Jurkat, Clone E6-1 (cell line): ENCODE data around the gene CPAMD8.
A peak's percentile ranks its signal among the peaks of the same experiment; 100 is the strongest.
"Not testable (repeated sequence)": the region's sequence is repeated elsewhere in the genome, so short reads cannot be mapped to it uniquely, and the experiment has no call there.

Experiments
- DNase-seq: peaks from one replicate; pipeline ENCODE4 v3.0.0-alpha.2; 2011; ENCODE audit warnings: low read depth, low spot score
- H3K4me3 ChIP-seq: 2 replicates; pipeline ENCODE4 v1.5.1; 2011; ENCODE audit warnings: mild to moderate bottlenecking, low read length, control low read depth, moderate library complexity

The CPAMD8 gene

DNA sequence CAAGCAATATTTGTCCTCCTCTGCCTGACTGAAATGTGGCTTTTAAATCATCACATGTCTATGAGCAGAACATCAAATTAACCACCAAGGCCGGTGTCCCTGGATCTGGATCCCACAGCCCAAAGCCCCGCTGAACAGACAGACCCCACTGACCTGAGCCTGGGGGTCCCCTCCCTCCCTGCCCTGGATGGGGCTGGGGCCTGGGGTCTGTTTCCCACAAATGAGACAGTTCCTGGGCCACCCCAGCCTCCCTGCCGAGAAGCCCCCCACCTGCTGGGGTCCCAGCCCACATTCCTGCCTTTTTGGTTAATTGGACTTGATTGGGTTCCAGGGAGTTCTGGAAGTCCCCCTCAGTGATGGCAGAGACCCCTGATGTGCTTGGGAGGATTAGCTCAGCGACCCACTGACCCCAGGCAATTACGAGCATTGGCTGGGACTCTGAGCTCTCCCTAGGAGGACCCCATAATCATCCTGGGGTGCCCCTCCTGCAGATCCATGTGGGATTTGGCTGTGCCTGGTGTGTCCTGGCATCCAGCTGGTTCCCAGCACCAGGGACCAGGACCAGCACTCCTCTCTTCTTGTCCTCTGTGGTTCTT lies 19.4 kb upstream of the CPAMD8 start:
- no peak overlapping the region for H3K4me3 ChIP-seq
- no peak for DNase-seq

DNA sequence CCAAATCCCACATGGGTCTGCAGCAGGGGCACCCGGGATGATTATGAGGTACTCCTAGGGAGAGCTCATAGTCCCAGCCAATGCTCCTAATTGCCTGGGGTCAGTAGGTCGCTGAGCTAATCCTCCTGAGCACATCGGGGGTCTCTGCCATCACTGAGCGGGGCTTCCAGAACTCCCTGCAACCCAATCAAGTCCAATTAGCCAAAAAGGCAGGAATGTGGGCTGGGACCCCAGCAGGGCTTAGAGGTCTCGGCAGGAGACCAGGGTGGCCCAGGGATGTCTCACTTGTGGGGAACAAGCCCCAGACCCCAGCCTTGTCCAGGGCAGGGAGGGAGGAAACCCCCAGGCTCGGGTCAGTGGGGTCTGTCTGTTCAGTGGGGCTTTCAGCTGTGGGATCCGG lies 17.1 kb upstream of the CPAMD8 start:
- no peak for DNase-seq

DNA sequence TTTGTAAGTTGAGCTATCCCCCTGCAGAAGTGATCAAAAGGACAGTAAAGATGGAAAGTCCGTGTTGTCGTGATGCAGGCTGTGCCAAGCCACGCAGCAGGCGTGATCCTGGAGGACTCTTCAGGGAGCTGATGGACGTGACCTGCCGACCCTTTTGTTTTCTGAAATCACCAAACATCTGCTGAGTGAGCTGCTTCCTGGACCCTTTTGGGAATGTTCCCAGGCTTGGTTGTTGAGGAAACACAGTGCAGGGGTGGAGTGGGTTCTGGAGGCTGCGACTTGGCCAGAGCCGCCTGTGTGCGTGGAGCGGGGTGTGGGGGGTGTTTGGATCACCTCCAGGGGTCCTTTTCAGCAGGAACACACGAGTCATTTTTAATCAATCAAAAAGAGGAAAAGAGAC lies 15.4 kb upstream of the CPAMD8 start:
- H3K4me3 ChIP-seq = no peak overlapping the region
- no peak for DNase-seq

More for the DNA sequence above, 17.1 kb upstream of the CPAMD8 start:
- H3K4me3 ChIP-seq = no peak overlapping the region

DNA sequence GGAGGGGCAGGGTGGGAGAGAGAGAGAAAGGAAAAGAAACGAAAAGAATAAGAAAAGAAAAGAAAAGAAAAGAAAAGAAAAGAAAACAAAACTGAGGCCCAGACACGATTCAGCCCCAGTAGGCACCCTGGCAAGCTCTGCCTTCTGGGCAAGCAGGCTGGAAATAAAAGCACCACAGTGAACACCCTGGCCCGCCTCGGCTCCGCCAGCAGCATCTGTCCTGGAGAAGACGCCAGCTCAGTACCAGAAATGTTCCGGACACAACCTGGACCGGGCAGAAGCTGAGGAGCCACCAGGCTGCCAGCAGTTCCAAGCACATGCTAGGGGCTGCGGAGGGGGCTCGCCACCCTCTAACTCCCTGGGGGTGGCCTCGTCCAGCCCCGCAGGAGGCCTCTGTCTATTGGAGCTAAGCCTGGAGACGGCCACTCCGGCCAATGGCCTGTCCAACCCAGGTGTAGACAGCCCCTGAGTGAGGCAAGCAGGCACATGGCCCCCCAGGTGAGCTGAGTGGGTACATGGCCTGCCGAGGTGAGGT lies 11.4 kb upstream of the CPAMD8 start:
- DNase-seq = no peak
- H3K4me3 ChIP-seq = no peak overlapping the region

GRCh38 chr19:17037184-17037583 lies 10.6 kb upstream of the CPAMD8 start:
- DNase-seq = no peak

GRCh38 chr19:17036640-17037039 lies 10.0 kb upstream of the CPAMD8 start:
- no peak for DNase-seq

More at GRCh38 chr19:17037184-17037583, 10.6 kb upstream of the CPAMD8 start:
- H3K4me3 ChIP-seq = no peak overlapping the region

DNA sequence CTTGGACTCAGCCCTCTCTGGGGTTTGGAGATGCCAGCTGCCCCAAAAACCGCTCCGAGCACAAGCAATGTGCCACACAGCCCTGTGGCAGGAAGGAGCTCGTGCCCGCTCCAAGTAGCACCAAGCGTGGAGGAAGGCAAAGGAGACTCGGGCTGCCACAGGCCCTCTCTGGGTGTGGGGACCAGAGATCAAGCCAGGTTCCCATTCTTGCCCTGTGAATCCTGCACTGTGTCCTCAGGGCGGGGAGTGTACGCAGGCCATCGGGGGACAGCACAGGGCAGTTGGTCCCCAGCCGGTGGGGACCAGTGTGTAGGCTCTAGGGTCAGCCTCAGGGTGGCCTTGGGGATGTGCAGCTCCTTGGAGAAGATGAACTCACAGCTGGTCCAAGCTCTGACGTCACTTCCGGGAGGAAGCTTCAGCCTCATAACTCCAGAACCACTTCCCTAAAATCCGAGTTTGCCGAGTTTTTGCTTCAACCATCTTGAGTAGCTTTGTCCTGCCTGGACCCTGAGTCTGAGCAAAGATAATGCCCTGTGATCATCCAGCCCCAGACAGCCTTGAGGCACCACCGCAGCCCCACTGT lies 9.3 kb upstream of the CPAMD8 start:
- DNase-seq = no peak
- no peak overlapping the region for H3K4me3 ChIP-seq

More at GRCh38 chr19:17036640-17037039, 10.0 kb upstream of the CPAMD8 start:
- H3K4me3 ChIP-seq = no peak overlapping the region

DNA sequence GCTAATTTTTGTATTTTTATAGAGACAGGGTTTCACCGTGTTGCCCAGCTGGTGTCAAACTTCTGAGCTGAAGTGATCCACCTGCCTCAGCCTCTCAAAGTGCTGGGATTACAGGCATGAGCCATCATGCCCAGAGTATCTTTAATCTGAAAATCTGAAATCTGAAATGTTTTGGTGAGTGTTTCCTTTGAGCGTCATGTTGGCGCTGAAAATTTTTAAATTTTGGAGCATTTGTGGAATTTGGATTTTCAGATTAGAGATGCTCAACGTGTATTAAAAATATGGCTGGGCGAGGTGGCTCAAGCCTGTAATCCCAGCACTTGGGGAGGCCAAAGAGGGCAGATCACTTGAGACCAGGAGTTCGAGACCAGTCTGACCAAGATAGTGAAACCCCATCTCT lies 5.1 kb upstream of the CPAMD8 start:
- no peak overlapping the region for H3K4me3 ChIP-seq
- no peak for DNase-seq

DNA sequence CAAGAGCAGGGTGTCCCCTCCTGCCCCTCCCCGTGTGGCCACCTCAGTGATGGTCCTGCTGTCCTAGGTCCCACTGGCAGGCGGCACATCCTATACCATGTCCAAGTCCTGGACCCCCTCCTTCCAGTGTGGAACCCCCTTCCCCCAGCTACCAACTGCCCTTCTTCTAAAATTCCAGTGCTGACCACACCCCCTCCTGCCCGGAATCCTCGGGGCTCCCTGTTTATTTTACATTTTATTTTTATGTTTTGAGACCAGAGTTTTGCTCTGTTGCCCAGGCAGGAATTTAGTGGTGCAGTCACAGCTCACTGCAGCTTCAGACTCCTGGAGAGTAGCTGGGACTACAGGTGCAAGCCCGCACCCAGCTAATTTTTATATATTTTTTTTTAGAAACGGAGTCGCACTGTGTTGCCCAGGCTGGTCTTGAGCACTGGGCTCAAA lies 945 bp upstream of the CPAMD8 start:
- H3K4me3 ChIP-seq = no peak overlapping the region

DNA sequence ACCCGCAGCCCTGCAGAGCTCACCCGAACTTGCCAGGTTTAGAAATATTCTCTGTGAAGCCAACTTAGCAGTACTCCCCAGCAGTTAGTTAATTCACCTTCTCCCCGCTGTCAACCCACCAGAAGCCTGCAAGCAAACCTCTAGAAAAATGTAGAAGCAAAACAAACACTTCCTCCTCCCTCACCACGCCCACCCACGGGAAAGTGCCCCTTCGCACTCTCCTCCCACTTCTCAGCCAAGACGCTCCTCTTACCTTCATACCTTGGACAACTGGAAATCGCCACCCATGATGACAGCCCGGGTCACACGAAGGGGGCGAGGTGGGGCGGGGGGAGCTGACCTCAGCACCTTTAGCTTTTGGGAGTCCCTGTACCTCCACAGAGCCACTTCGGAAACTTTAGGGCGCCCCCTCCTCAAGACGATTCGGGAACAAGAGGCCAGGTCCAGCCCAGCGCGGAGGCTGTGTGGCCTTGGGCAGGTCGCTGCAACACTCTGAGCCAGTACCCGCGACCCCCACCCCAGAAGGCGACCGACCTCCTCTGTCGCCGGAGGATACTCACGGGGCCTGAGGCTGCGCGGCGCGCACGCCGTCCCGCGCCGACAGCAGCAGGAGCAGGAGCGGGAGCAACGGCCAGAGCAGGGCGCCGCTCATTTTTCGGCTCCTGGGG lies 485 bp downstream of the CPAMD8 start:
- H3K4me3 ChIP-seq = no peak overlapping the region
- DNase-seq = no peak

More for the DNA sequence above, 945 bp upstream of the CPAMD8 start:
- DNase-seq = no peak

DNA sequence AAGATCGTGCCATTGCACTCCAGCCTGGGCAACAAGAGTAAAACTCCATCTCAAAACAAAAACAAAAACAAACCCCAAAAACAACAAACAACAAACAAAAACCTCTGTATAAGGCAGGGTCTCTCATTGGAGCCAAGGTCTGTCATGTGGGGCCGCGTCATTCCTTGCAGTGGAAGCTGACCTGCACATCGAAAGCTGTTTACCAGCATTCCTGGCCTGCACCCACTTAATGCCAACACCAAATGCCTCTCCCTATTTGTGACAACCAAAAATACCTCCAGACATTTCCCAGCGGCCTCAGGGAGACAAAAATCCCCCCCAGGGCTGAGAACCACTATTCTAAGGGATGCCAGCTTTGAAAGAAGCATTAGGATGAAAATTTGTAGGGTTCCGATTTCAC lies 1.2 kb downstream of the CPAMD8 start:
- no peak for DNase-seq
- no peak overlapping the region for H3K4me3 ChIP-seq

- DNase-seq, H3K4me3 ChIP-seq: not testable (repeated sequence)
Observed at GRCh38 chr19:17024941-17025340, 1.7 kb downstream of the CPAMD8 start.

DNA sequence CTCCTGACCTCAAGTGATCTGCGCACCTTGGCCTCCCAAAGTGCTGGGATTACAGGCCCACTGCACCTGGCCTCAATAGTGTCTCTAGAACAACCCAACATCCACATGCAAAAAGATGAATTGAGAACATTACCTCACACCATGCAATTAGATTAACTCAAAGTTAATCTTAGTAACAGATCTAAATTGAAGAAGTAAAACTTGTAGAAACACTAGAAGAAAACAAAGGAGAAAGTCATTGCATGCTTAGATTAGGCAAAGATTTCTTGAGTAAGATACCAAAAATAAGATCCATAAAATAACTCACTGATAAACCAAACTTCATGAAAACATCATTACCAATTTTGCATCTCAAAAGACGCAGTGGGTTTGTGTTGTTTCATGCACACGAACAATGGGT lies 2.8 kb downstream of the CPAMD8 start:
- no peak for DNase-seq

GRCh38 chr19:17022738-17023137 lies 3.9 kb downstream of the CPAMD8 start:
- no peak for DNase-seq
- H3K4me3 ChIP-seq = no peak overlapping the region

More for the DNA sequence above, 2.8 kb downstream of the CPAMD8 start:
- H3K4me3 ChIP-seq = no peak overlapping the region

GRCh38 chr19:17021793-17022590 lies 4.6 kb downstream of the CPAMD8 start:
- H3K4me3 ChIP-seq = no peak overlapping the region
- DNase-seq = no peak

GRCh38 chr19:17021328-17021727 lies 5.3 kb downstream of the CPAMD8 start:
- DNase-seq = no peak
- no peak overlapping the region for H3K4me3 ChIP-seq

DNA sequence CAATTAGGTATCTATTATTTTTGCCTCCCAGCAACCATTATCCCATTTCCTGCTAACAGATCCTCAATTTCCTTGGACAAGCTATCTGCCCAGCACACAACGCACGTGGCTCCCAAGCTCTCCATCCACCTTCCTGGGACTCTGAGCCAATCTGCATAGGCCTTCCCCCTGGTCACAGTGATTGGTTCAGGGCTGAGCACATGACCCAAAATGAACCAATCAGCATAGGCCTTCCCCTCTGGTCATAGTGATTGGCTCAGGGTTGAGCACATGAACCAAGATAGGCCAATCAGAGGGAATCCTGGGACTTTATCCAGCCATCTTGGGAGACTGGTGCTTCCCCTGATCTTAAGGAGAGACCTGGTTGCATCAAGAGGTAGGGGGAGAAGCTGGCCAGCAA lies 5.8 kb downstream of the CPAMD8 start:
- peak; percentile 33 for DNase-seq

GRCh38 chr19:17020385-17020784 lies 6.2 kb downstream of the CPAMD8 start:
- DNase-seq = no peak
- no peak overlapping the region for H3K4me3 ChIP-seq

More for the DNA sequence above, 5.8 kb downstream of the CPAMD8 start:
- H3K4me3 ChIP-seq = no peak overlapping the region

DNA sequence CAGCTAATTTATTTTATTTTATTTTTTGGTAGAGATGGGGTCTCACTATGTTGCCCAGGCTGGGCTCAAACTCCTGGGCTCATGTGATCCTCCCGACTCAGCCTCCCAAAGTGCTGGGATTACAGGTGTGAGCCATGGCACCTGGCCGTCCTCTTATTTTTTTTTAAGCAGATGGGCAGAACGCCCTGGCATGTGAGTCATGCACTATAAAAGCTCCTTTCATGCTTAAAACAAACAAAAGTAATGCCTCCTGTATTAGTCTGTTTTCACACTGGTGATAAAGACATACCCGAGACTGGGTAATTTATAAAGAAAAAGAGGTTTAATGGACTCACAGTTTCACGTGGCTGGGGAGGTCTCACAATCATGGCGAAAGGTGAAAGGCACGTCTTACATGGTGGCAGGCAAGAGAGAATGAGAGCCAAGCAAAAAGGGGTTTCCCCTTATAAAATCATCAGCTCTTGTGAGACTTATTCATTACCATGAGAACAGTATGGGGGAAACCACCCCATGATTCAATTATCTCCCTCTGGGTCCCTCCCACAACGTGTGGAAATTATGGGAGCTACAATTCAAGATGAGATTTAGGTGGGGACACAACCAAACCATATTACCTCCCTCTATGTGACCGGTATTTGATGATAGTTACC lies 12.3 kb downstream of the CPAMD8 start:
- DNase-seq, H3K4me3 ChIP-seq: not testable (repeated sequence)
